HepG2 (cell line): ENCODE results near the gene IPP. TPM values are rescaled to one million over a fixed set of nuclear protein-coding genes. Genes with fewer than 3 reads are reported as not detected.

Experiments
- BATF2 ChIP-seq: sonication (generic); formaldehyde crosslinking; IDR thresholded peaks from 2 replicates; pipeline ENCODE4 v1.8.0; 2022; ENCODE audit warnings: mild to moderate bottlenecking, missing genetic modification reagents, moderate library complexity
- CREM ChIP-seq, 2 experiments: sonication (generic) in 1 of 2; formaldehyde crosslinking in 1 of 2; IDR thresholded peaks; 2 replicates each; pipeline versions ENCODE4 v1.4.0 to v1.6.1; 2016 to 2020; ENCODE audit warnings: antibody characterized with exemption in 1 of 2, mild to moderate bottlenecking in 1 of 2, missing genetic modification reagents in 1 of 2
- EP300 ChIP-seq, 3 experiments: sonication (generic) in 1 of 3; formaldehyde crosslinking in 1 of 3; IDR thresholded peaks; 2 replicates each; pipeline versions ENCODE4 v1.5.1 to v1.6.1; 2011 to 2020; ENCODE audit warnings: low read depth in 2 of 3, low read length in 2 of 3, borderline replicate concordance in 1 of 3, improper control_type of control experiment in 1 of 3, mild to moderate bottlenecking in 1 of 3, missing genetic modification reagents in 1 of 3, moderate library complexity in 1 of 3
- FOXC1 ChIP-seq: sonication (generic); formaldehyde crosslinking; IDR thresholded peaks from 2 replicates; pipeline ENCODE4 v1.8.0; 2022; ENCODE audit warnings: mild to moderate bottlenecking, missing genetic modification reagents, borderline replicate concordance
- GATAD2A ChIP-seq: IDR thresholded peaks from 2 replicates; pipeline ENCODE4 v1.6.1; 2016
- LCORL ChIP-seq, 2 experiments: fragments of 450-650 bp in 1 of 2; sonication (generic) in 1 of 2; formaldehyde crosslinking in 1 of 2; IDR thresholded peaks; 2 replicates each; pipeline versions ENCODE4 v1.5.0 to v1.6.1; 2017 to 2020; ENCODE audit warnings: antibody characterized with exemption in 1 of 2, missing genetic modification reagents in 1 of 2
- MTA1 ChIP-seq: sonication (generic); formaldehyde crosslinking; IDR thresholded peaks from 2 replicates; pipeline ENCODE4 v1.4.0; 2020; ENCODE audit warnings: missing genetic modification reagents, mild to moderate bottlenecking, borderline replicate concordance
- POGZ ChIP-seq: sonication (generic); formaldehyde crosslinking; IDR thresholded peaks from 2 replicates; pipeline ENCODE4 v1.4.0; 2020; ENCODE audit warnings: mild to moderate bottlenecking, missing genetic modification reagents
- RCOR2 ChIP-seq: IDR thresholded peaks from 2 replicates; pipeline ENCODE4 v1.6.1; 2016; ENCODE audit warnings: missing biosample characterization, missing genetic modification reagents
- SMARCC2 ChIP-seq: fragments of 450-650 bp; IDR thresholded peaks from 2 replicates; pipeline ENCODE4 v1.6.1; 2017; ENCODE audit warnings: antibody characterized with exemption, mild to moderate bottlenecking
- ZBTB37 ChIP-seq: sonication (generic); formaldehyde crosslinking; IDR thresholded peaks from 2 replicates; pipeline ENCODE4 v1.4.0; 2020; ENCODE audit warnings: mild to moderate bottlenecking, missing genetic modification reagents
- ZFX ChIP-seq: sonication (generic); formaldehyde crosslinking; IDR thresholded peaks from 2 replicates; pipeline ENCODE4 v1.4.0; 2020; ENCODE audit warnings: mild to moderate bottlenecking, low read depth, missing genetic modification reagents, moderate library complexity
- ZNF788 ChIP-seq: sonication (generic); formaldehyde crosslinking; IDR thresholded peaks from 2 replicates; pipeline ENCODE4 v1.5.0; 2020; ENCODE audit warnings: mild to moderate bottlenecking, missing genetic modification reagents, borderline replicate concordance
- polyA plus RNA-seq, 8 experiments: library from polyadenylated mRNA; depleted of rRNA in 3 of 8; stranded (reverse) in 7 of 8; unstranded in 1 of 8; fragments of >200 nt; fragmentation: Illumina TruSeq in 4 of 8; extraction: Trizol in 4 of 8; gene quantifications; 2 replicates each; pipeline versions ENCODE4 v1.2.1 to v1.2.3, GENCODE V29; 2011 to 2016; ENCODE audit warnings: low read depth in 4 of 8, missing spikeins in 1 of 8, mixed read lengths in 1 of 8; ENCODE audit not compliant: insufficient read depth in 1 of 8
- total RNA-seq, 5 experiments: library from RNA; depleted of rRNA; stranded (reverse); fragments of >200 nt; fragmentation: Illumina TruSeq; extraction: Trizol; gene quantifications; 2 replicates each; pipeline ENCODE4 v1.2.3, GENCODE V29; 2016; ENCODE audit warnings: low read depth in 1 of 5
- TF ChIP-seq, protein P1 (sequence below): sonication (generic); formaldehyde crosslinking; IDR thresholded peaks from 2 replicates; pipeline ENCODE4 v1.5.1; 2020; ENCODE audit warnings: missing genetic modification reagents, mild to moderate bottlenecking, borderline replicate concordance
- TF ChIP-seq, protein P2 (sequence below): sonication (generic); formaldehyde crosslinking; IDR thresholded peaks from 2 replicates; pipeline ENCODE4 v1.4.0; 2020; ENCODE audit warnings: missing genetic modification reagents, borderline replicate concordance
- TF ChIP-seq, protein P3 (sequence below): sonication (generic); formaldehyde crosslinking; conservative IDR thresholded peaks from 2 replicates; pipeline ENCODE4 v1.4.0; 2020; ENCODE audit warnings: mild to moderate bottlenecking, missing genetic modification reagents, moderate library complexity

IPP gene
- total and polyA plus RNA-seq, 2 of the 13 experiments (the other 11 are each of a cell fraction or from before 2014, with no cell fraction given), result 3.0 to 9.7 TPM

- TF ChIP-seq LCORL (IDR thresholded peaks at IDR 0.05), result no peak
- TF ChIP-seq LCORL (CRISPR knock-in tag; IDR thresholded peaks at IDR 0.05), result no peak
- no peak; the same call in 1 of the 2 replicates for TF ChIP-seq POGZ (CRISPR knock-in tag)
- TF ChIP-seq SMARCC2, result no peak
- no peak for TF ChIP-seq MTA1 (CRISPR knock-in tag)
- TF ChIP-seq EP300 (IDR thresholded peaks at IDR 0.05; ENCODE audit: low read depth in 2 of 2, low read length in 2 of 2), result no peak; a peak in 1 of 4 replicates
- TF ChIP-seq EP300 (CRISPR knock-in tag; IDR thresholded peaks at IDR 0.05; ENCODE audit: borderline replicate concordance), result no peak
- no peak; the same call in 1 of the 2 replicates for TF ChIP-seq FOXC1 (CRISPR knock-in tag)
- TF ChIP-seq RCOR2 (CRISPR knock-in tag), result no peak
- TF ChIP-seq, protein P1, sequence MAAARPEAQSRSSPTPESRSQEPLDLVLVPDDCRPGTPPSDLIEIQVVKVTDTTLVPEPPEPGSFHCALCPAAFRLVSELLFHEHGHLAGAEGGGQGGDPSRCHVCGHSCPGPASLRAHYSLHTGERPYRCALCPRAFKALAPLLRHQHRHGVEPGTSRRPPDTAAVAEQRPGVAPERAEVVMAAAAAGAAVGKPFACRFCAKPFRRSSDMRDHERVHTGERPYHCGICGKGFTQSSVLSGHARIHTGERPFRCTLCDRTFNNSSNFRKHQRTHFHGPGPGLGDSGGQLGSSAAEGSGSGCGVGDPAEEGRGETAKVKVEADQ (CRISPR knock-in tag), result no peak
- peak; percentile 97 for TF ChIP-seq ZFX (CRISPR knock-in tag)
- TF ChIP-seq CREM (IDR thresholded peaks at IDR 0.05), result peak; percentile 88
- no peak for TF ChIP-seq CREM (CRISPR knock-in tag; IDR thresholded peaks at IDR 0.05)
- TF ChIP-seq, protein P2, sequence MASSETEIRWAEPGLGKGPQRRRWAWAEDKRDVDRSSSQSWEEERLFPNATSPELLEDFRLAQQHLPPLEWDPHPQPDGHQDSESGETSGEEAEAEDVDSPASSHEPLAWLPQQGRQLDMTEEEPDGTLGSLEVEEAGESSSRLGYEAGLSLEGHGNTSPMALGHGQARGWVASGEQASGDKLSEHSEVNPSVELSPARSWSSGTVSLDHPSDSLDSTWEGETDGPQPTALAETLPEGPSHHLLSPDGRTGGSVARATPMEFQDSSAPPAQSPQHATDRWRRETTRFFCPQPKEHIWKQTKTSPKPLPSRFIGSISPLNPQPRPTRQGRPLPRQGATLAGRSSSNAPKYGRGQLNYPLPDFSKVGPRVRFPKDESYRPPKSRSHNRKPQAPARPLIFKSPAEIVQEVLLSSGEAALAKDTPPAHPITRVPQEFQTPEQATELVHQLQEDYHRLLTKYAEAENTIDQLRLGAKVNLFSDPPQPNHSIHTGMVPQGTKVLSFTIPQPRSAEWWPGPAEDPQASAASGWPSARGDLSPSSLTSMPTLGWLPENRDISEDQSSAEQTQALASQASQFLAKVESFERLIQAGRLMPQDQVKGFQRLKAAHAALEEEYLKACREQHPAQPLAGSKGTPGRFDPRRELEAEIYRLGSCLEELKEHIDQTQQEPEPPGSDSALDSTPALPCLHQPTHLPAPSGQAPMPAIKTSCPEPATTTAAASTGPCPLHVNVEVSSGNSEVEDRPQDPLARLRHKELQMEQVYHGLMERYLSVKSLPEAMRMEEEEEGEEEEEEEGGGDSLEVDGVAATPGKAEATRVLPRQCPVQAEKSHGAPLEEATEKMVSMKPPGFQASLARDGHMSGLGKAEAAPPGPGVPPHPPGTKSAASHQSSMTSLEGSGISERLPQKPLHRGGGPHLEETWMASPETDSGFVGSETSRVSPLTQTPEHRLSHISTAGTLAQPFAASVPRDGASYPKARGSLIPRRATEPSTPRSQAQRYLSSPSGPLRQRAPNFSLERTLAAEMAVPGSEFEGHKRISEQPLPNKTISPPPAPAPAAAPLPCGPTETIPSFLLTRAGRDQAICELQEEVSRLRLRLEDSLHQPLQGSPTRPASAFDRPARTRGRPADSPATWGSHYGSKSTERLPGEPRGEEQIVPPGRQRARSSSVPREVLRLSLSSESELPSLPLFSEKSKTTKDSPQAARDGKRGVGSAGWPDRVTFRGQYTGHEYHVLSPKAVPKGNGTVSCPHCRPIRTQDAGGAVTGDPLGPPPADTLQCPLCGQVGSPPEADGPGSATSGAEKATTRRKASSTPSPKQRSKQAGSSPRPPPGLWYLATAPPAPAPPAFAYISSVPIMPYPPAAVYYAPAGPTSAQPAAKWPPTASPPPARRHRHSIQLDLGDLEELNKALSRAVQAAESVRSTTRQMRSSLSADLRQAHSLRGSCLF (CRISPR knock-in tag), result no peak
- no peak for TF ChIP-seq GATAD2A
- no peak for TF ChIP-seq BATF2 (CRISPR knock-in tag)
- TF ChIP-seq ZNF788, result no peak
- TF ChIP-seq ZBTB37 (CRISPR knock-in tag), result no peak
- TF ChIP-seq, protein P3, sequence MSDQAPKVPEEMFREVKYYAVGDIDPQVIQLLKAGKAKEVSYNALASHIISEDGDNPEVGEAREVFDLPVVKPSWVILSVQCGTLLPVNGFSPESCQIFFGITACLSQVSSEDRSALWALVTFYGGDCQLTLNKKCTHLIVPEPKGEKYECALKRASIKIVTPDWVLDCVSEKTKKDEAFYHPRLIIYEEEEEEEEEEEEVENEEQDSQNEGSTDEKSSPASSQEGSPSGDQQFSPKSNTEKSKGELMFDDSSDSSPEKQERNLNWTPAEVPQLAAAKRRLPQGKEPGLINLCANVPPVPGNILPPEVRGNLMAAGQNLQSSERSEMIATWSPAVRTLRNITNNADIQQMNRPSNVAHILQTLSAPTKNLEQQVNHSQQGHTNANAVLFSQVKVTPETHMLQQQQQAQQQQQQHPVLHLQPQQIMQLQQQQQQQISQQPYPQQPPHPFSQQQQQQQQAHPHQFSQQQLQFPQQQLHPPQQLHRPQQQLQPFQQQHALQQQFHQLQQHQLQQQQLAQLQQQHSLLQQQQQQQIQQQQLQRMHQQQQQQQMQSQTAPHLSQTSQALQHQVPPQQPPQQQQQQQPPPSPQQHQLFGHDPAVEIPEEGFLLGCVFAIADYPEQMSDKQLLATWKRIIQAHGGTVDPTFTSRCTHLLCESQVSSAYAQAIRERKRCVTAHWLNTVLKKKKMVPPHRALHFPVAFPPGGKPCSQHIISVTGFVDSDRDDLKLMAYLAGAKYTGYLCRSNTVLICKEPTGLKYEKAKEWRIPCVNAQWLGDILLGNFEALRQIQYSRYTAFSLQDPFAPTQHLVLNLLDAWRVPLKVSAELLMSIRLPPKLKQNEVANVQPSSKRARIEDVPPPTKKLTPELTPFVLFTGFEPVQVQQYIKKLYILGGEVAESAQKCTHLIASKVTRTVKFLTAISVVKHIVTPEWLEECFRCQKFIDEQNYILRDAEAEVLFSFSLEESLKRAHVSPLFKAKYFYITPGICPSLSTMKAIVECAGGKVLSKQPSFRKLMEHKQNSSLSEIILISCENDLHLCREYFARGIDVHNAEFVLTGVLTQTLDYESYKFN (CRISPR knock-in tag), result peak; percentile 3; the same call in 1 of the 2 replicates
Observed at GRCh38 chr1:45687014-45687753, 63.3 kb downstream of the IPP start (continued).
